Nephron (organoid): ENCODE results near the gene NEIL3.

Experiments
- H3K27ac Mint-ChIP-seq, 3 experiments: 2 replicates each; pipeline ENCODE4 v1.8.0; 2020; ENCODE audit warnings: mixed read lengths in 3 of 3, mild to moderate bottlenecking in 2 of 3, moderate library complexity in 1 of 3
- H3K27me3 Mint-ChIP-seq: 2 replicates; pipeline ENCODE4 v1.8.0; 2021; ENCODE audit warnings: low read depth, mild to moderate bottlenecking, moderate library complexity, mixed read lengths
- H3K36me3 Mint-ChIP-seq: 2 replicates; pipeline ENCODE4 v1.8.0; 2020; ENCODE audit warnings: low read depth, mixed read lengths
- H3K4me1 Mint-ChIP-seq: 2 replicates; pipeline ENCODE4 v1.8.0; 2020; ENCODE audit warnings: mixed read lengths
- H3K4me3 Mint-ChIP-seq, 3 experiments: 2 replicates each; pipeline ENCODE4 v1.8.0; 2020; ENCODE audit warnings: mild to moderate bottlenecking in 3 of 3, mixed read lengths in 3 of 3, moderate library complexity in 2 of 3
- H3K9me3 Mint-ChIP-seq: 2 replicates; pipeline ENCODE4 v1.8.0; 2020; ENCODE audit warnings: mixed read lengths
- CTCF ChIP-seq, 3 experiments: fragments of 200-600 bp; sonication (generic); IDR thresholded peaks; one replicate each; pipeline ENCODE4 v1.5.0; 2021; ENCODE audit warnings: antibody characterized with exemption in 3 of 3; ENCODE audit not compliant: unreplicated experiment in 3 of 3

Gene NEIL3

GRCh38 chr4:177282284-177282835 lies 27.3 kb upstream of the NEIL3 start:
- Mint-ChIP-seq H3K4me3 (no peak overlapping the region), H3K9me3 (no peaks in the 10 kb centered on the region), H3K36me3 (no peaks in the 10 kb centered on the region), H3K4me1 (no peaks in the 10 kb centered on the region), H3K27ac (no peak overlapping the region), H3K27me3 (peaks cover 6% of the 10 kb centered on the region)
- no peak for TF ChIP-seq CTCF (IDR thresholded peaks at IDR 0.05; ENCODE audit: unreplicated experiment in 3 of 3)

DNA sequence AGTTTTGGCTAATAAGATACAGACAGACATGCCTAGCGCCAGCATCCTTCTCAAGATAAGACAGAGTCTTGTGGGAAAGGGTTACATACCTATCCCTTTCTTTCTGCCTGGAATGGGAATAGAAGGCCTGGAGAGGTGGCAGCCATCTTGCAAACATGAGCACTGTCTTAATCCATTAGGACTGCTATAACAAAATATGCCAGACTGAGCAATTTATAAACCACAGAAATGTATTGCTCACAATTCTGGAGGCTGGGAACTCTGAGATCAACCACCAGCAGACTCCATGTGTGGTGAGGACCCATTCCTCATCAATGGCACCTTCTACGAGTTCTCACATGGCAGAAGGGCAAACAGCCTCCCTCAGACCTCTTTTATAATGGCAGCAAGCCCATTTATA lies 26.5 kb upstream of the NEIL3 start:
- no peak overlapping the region for H3K4me3 Mint-ChIP-seq
- TF ChIP-seq CTCF (IDR thresholded peaks at IDR 0.05; ENCODE audit: unreplicated experiment in 3 of 3) = no peak
- H3K27me3 Mint-ChIP-seq = peaks cover 6% of the 10 kb centered on the region
- H3K9me3 Mint-ChIP-seq = no peaks in the 10 kb centered on the region
- H3K36me3 Mint-ChIP-seq = no peaks in the 10 kb centered on the region
- no peaks in the 10 kb centered on the region for H3K4me1 Mint-ChIP-seq
- H3K27ac Mint-ChIP-seq = no peak overlapping the region

- H3K4me1 Mint-ChIP-seq = no peaks in the 10 kb centered on the region
- H3K27ac Mint-ChIP-seq = no peak overlapping the region
- H3K27me3 Mint-ChIP-seq = peaks cover 4% of the 10 kb centered on the region
- H3K9me3 Mint-ChIP-seq = no peaks in the 10 kb centered on the region
- no peaks in the 10 kb centered on the region for H3K36me3 Mint-ChIP-seq
- no peak for TF ChIP-seq CTCF (IDR thresholded peaks at IDR 0.05; ENCODE audit: unreplicated experiment in 3 of 3)
- H3K4me3 Mint-ChIP-seq = no peak overlapping the region
Measured at GRCh38 chr4:177285953-177286352, 23.7 kb upstream of the NEIL3 start.

DNA sequence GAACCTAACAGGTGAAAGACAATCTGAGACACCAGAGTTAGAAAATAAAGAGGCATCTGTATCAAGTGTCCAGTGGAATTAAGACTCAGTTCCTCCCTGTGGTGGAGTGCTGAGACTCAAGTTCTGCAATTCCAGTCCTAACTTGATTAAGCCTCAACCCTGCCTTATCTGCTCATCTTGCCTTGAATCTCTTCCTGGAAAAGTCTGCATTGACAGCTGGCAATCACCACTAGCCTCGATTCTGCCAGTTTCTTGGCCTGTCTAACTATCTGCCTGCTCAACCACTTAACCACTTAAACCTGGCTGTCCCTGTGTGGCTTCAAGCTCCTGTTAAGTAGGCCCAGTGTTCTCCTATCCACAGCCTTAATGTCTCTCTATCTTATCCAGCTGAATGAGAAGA lies 22.4 kb upstream of the NEIL3 start:
- no peak overlapping the region for H3K4me3 Mint-ChIP-seq
- no peak for TF ChIP-seq CTCF (IDR thresholded peaks at IDR 0.05; ENCODE audit: unreplicated experiment in 3 of 3)
- H3K4me1 Mint-ChIP-seq = no peaks in the 10 kb centered on the region
- H3K27ac Mint-ChIP-seq = no peak overlapping the region
- no peaks in the 10 kb centered on the region for H3K36me3 Mint-ChIP-seq
- H3K9me3 Mint-ChIP-seq = no peaks in the 10 kb centered on the region
- peaks cover 7% of the 10 kb centered on the region for H3K27me3 Mint-ChIP-seq

DNA sequence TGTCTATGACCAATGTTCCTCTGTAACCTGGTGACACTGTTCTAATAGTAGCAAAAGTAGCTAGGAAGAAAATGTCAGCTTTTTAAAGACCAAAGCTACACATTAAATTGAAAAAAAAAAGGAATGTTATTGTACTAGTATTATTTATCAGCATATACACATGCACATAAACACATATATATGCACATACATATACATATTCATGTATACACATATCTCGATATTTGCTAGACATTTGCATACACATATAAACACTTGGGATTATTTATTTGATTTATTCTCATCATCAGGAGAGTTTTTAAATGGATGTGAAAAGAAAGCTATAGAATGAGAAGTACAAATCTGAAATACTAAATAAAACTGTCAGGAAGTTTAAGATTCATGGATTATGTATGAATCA lies 21.3 kb upstream of the NEIL3 start:
- Mint-ChIP-seq H3K9me3 (no peaks in the 10 kb centered on the region), H3K4me3 (no peak overlapping the region), H3K4me1 (no peaks in the 10 kb centered on the region), H3K36me3 (no peaks in the 10 kb centered on the region), H3K27ac (no peak overlapping the region), H3K27me3 (peaks cover 7% of the 10 kb centered on the region)
- TF ChIP-seq CTCF (IDR thresholded peaks at IDR 0.05; ENCODE audit: unreplicated experiment in 3 of 3) = no peak

- Mint-ChIP-seq H3K27ac (no peak overlapping the region), H3K9me3 (no peaks in the 10 kb centered on the region), H3K36me3 (no peaks in the 10 kb centered on the region), H3K4me1 (no peaks in the 10 kb centered on the region), H3K27me3 (peaks cover 7% of the 10 kb centered on the region), H3K4me3 (no peak overlapping the region)
- TF ChIP-seq CTCF (IDR thresholded peaks at IDR 0.05; ENCODE audit: unreplicated experiment in 3 of 3) = no peak
Measured at GRCh38 chr4:177290780-177291179, 18.9 kb upstream of the NEIL3 start.
